Uterus (tissue), 4 donors: Measurements from ENCODE around the gene HSBP1. TPM values are rescaled to one million over a fixed set of nuclear protein-coding genes. Genes with fewer than 3 reads are reported as not detected.
A peak's percentile ranks its signal among the peaks of the same experiment; 100 is the strongest.

Experiments used
- DNase-seq, 2 donors: peaks; one replicate each; pipeline ENCODE4 v3.0.0-alpha.2; 2019 to 2020
- H3K27ac ChIP-seq, 2 donors: fragments of 200-600 bp; sonication (generic); 1 replicate in 1 of 2; 2 replicates in 1 of 2; pipeline ENCODE4 v1.5.1; 2016 to 2018
- H3K27me3 ChIP-seq, 2 donors: fragments of 200-600 bp; sonication (generic); one replicate each; pipeline ENCODE4 v1.5.1; 2018 to 2019; ENCODE audit warnings: control low read depth in 1 of 2
- H3K36me3 ChIP-seq, 2 donors: fragments of 200-600 bp; sonication (generic); one replicate each; pipeline ENCODE4 v1.5.1; 2019; ENCODE audit warnings: control low read depth in 1 of 2
- H3K4me1 ChIP-seq, 2 donors: fragments of 200-600 bp; sonication (generic); one replicate each; pipeline ENCODE4 v1.5.1; 2018 to 2019; ENCODE audit warnings: control low read depth in 1 of 2
- H3K4me3 ChIP-seq, 2 donors: fragments of 200-600 bp; sonication (generic); 1 replicate in 1 of 2; 2 replicates in 1 of 2; pipeline ENCODE4 v1.5.1; 2018 to 2019; ENCODE audit warnings: mild to moderate bottlenecking in 1 of 2
- H3K9me3 ChIP-seq, 2 donors: fragments of 200-600 bp; sonication (generic); one replicate each; pipeline ENCODE4 v1.5.1; 2019; ENCODE audit warnings: control low read depth in 1 of 2
- POLR2A ChIP-seq, 2 donors: fragments of 450-650 bp; IDR thresholded peaks; one replicate each; pipeline ENCODE4 v1.6.1; 2016; ENCODE audit warnings: antibody characterized with exemption in 2 of 2, mild to moderate bottlenecking in 1 of 2, moderate library complexity in 1 of 2
- intact Hi-C: fragments of 100-400 bp; cut with DNase I; formaldehyde crosslinking; loops from one replicate; pipeline ENCODE4 v1.15.1; 2023; ENCODE audit warnings: low total_unique reads
- total RNA-seq, 4 donors: library from RNA; depleted of rRNA in 3 of 4; stranded (reverse); fragments of >200 nt in 3 of 4; gene quantifications; one replicate each; pipeline versions ENCODE4 v1.1.0 to v1.2.4, GENCODE V29; 2014 to 2023
- TF ChIP-seq, protein P1 (sequence below), 4 experiments: fragments of 200-600 bp in 2 of 4; fragments of 450-650 bp in 2 of 4; sonication (generic) in 2 of 4; IDR thresholded peaks; one replicate each; pipeline ENCODE4 v1.5.1; 2016 to 2019; ENCODE audit warnings: antibody characterized with exemption in 4 of 4, mild to moderate bottlenecking in 2 of 4, moderate library complexity in 1 of 4
- donor health status: DM: yes; HTN: yes; CAD: no.

Gene HSBP1
- total RNA-seq, 4 donors from 2014 or later = 6.1 to 70.5 (median 19.9) TPM

GRCh38 chr16:83808573-83809014 lies 816 bp downstream of the HSBP1 start:
- Histone ChIP-seq H3K9me3 (no peaks in the 10 kb centered on the region), H3K4me1 (no peaks in the 10 kb centered on the region), H3K27me3 (no peaks in the 10 kb centered on the region), H3K4me3 (peak overlapping the region; percentile 55 to 76), H3K36me3 (no peaks in the 10 kb centered on the region), H3K27ac (peak overlapping the region; percentile 68 to 75)
- no peak for DNase-seq
- TF ChIP-seq POLR2A (IDR thresholded peaks at IDR 0.05) = no peak
- TF ChIP-seq, protein P1, sequence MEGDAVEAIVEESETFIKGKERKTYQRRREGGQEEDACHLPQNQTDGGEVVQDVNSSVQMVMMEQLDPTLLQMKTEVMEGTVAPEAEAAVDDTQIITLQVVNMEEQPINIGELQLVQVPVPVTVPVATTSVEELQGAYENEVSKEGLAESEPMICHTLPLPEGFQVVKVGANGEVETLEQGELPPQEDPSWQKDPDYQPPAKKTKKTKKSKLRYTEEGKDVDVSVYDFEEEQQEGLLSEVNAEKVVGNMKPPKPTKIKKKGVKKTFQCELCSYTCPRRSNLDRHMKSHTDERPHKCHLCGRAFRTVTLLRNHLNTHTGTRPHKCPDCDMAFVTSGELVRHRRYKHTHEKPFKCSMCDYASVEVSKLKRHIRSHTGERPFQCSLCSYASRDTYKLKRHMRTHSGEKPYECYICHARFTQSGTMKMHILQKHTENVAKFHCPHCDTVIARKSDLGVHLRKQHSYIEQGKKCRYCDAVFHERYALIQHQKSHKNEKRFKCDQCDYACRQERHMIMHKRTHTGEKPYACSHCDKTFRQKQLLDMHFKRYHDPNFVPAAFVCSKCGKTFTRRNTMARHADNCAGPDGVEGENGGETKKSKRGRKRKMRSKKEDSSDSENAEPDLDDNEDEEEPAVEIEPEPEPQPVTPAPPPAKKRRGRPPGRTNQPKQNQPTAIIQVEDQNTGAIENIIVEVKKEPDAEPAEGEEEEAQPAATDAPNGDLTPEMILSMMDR (IDR thresholded peaks at IDR 0.05) = no peak
- intact Hi-C loops = no loop called here

DNA sequence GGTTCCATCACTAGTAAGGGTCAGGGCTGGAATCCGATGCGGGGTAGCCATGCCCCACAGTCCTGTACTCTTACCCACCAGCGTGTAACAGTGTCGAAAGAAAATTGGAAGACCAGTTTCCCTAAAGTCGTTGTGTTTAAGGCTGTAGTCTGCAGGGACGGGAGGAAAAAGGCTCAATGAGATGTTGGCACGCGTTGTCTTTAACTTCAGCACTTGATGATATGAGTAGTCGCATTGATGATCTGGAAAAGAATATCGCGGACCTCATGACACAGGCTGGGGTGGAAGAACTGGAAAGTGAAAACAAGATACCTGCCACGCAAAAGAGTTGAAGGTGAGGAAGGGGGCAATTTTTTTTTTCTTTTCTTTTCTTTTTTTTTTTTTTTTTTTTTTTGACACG lies 1.3 kb downstream of the HSBP1 start:
- DNase-seq = no peak
- Histone ChIP-seq H3K27me3 (no peaks in the 10 kb centered on the region), H3K9me3 (no peaks in the 10 kb centered on the region), H3K4me3 (peak overlapping the region; percentile 55 to 76), H3K36me3 (no peaks in the 10 kb centered on the region), H3K4me1 (no peaks in the 10 kb centered on the region), H3K27ac (no peak overlapping the region)
- no peak for TF ChIP-seq POLR2A (IDR thresholded peaks at IDR 0.05)
- TF ChIP-seq, protein P1 (IDR thresholded peaks at IDR 0.05) = no peak
- intact Hi-C loops = no loop called here

DNA sequence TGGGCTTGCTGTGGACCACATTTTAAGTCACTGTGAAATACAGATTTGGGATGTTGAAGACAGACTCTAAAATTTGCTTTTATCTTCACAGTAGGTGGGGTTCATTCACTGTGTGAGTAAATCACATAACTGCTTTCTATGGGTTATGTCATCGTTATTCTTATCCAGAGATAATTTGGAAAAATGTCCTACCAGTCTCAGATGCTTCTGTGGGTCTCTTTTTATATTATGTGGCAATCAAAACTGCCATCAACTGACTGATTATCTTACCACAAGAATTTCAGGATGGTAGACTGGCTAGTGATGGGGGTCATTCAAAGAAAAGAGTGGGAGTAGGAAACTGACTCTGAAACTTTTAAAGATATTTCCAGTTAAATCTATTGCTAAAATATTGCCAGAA lies 3.1 kb downstream of the HSBP1 start:
- Histone ChIP-seq H3K36me3 (no peaks in the 10 kb centered on the region), H3K4me1 (no peaks in the 10 kb centered on the region), H3K4me3 (no peak overlapping the region), H3K27ac (peak overlapping the region in 1 of 2 donors; percentile 17), H3K27me3 (no peaks in the 10 kb centered on the region), H3K9me3 (no peaks in the 10 kb centered on the region)
- TF ChIP-seq, protein P1 (IDR thresholded peaks at IDR 0.05) = no peak
- no peak for TF ChIP-seq POLR2A (IDR thresholded peaks at IDR 0.05)
- no peak for DNase-seq
- intact Hi-C loops = no loop called here

DNA sequence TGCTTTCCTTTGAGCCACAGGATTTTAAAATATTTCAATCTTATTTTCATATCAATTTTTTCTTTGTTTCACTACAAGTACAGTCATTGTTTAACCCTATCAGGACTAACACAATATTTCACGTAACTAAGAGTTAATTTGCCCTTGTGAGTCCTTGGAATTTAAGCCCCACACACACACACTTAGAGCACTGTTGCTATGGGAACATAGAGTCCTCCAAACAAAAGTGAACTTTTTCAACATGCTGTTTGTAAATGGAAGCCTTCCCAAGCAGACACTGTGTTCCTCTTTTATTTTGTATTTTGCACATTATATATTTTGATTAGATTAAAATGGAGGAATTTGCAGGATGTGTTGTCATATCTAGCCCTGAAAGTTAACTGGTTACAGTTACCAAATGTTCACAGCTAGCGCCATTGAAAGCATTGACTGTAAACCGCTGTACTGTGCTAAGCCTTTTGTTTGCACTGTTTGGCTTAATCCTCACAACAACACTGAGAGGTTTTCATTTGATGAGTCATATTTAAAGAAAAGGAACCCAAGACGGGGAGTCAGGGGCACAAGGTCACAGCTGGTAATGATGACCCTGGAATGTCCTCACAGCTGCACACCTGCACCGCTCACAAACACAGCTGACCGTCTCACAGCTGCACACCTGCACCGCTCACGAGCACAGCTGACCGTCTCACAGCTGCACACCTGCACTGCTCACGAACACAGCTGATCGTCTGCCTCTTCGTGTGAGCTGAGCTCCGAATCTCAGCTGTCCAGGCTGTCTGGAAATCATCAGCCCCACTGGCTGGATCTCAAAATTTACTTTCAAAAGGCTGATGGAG lies 6.3 kb downstream of the HSBP1 start:
- intact Hi-C loops = no loop called here
- no peaks in the 10 kb centered on the region for H3K9me3 ChIP-seq
- no peaks in the 10 kb centered on the region for H3K36me3 ChIP-seq
- TF ChIP-seq, protein P1 (IDR thresholded peaks at IDR 0.05) = no peak
- no peak for TF ChIP-seq POLR2A (IDR thresholded peaks at IDR 0.05)
- no peaks in the 10 kb centered on the region for H3K4me1 ChIP-seq
- H3K27me3 ChIP-seq = no peaks in the 10 kb centered on the region
- H3K27ac ChIP-seq = peak overlapping the region; percentile 14 to 42
- H3K4me3 ChIP-seq = no peak overlapping the region
- DNase-seq = peak; percentile 45 to 46

- H3K36me3 ChIP-seq = no peaks in the 10 kb centered on the region
- H3K27ac ChIP-seq = peak overlapping the region; percentile 14 to 42
- H3K27me3 ChIP-seq = no peaks in the 10 kb centered on the region
- DNase-seq = no peak
- intact Hi-C loops = no loop called here
- no peaks in the 10 kb centered on the region for H3K4me1 ChIP-seq
- no peaks in the 10 kb centered on the region for H3K9me3 ChIP-seq
- TF ChIP-seq, protein P1 (IDR thresholded peaks at IDR 0.05) = no peak
- no peak for TF ChIP-seq POLR2A (IDR thresholded peaks at IDR 0.05)
- no peak overlapping the region for H3K4me3 ChIP-seq
Measured at GRCh38 chr16:83814659-83814985, 6.8 kb downstream of the HSBP1 start.
